NCI-H1105 treated with DMSO at 0.1 percent for 48 hours (cell line): ENCODE measurements around the gene ATG16L2.
A peak's percentile ranks its signal among the peaks of the same experiment; 100 is the strongest.
"Not testable (repeated sequence)": the region's sequence is repeated elsewhere in the genome, so short reads cannot be mapped to it uniquely, and the experiment has no call there.

Source experiments
- DNase-seq: peaks from one replicate; lab custom pipeline; 2025; lab: John Stamatoyannopoulos, UW

The ATG16L2 gene

DNA sequence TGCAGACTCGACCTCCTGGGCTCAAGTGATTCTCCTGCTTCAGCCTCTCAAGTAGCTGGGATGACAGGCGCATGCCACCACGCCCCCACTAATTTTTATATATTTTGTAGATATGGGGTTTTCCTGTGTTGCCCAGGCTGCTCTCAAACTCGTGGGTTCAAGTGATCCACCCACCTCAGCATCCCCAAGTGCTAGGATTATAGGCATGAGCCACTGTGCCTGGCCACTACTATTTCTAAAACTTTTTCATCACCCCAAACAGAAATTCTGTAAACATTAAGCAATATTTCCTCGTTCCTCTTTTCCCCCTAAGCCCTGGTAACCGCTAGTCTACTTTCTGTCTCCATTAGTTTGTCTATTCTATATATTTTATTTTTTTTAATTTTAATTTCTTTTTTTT lies 9.0 kb upstream of the ATG16L2 start:
- no peak for DNase-seq

DNA sequence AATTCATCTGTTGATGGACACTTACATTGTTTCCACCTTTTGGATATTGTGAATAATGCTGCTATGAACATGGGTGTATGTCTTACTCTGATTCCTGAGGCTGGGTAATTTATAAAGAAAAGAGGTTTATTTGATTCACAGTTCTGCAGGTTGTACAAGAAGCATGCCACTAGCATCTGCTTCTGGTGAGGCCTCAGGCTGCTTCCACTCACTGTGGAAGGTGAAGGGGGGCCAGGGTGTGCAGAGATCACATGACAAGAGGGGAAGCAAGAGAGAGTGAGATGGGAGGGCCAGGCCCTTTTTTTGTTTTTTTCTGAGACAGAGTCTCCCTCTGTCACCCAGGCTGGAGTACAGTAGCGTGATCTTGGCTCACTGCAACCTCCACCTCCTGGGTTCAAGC lies 7.8 kb upstream of the ATG16L2 start:
- not testable (repeated sequence) for DNase-seq

DNA sequence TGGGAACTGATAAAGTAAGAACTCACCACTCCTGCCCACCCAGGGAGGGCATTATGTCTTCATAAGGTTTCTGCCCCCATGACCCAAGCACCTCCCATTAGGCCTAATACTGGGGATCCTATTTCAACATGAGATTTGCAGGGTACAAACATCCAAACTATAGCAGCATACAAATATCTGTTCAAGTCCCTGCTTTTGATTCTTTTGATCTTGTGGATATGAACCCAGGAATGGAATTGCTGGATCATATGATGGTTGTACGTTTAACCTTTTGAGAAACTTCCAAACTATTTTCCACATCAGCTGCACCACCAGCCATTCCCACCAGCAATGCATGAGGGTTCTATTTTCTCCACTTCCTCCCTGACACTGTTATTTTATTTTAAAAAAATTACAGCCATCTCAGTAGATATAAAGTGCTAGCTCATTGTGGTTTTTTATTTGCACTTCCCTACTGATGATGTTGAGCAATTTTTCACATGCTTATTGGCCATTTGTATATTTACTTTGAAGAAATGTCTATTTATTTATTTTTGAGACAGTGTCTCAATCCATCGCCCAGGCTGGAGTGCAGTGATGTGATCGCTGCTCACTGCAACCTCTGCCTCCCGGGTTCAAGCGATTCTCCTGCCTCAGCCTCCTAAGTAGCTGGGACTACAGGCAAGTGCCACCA lies 7.1 kb upstream of the ATG16L2 start:
- no peak for DNase-seq

DNA sequence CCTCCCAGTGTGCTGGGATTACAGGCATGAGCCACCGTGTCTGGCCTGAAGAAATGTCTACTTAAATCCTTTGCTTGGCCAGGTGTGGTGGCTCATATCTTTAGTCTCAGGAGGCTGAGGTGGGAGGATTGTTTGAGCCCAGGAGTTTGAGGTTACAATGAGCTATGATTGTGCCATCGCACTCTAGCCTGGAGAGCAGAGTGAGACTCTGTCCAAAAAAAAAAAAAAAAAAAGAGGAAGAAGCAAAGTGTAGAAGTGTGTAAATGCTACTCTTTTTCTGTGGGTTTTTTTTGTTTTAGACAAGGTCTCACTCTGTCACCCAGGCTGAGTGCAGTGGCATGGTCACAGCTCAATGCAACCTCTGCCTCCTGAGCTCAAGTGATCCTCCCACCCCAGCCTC lies 6.4 kb upstream of the ATG16L2 start:
- DNase-seq: no peak

DNA sequence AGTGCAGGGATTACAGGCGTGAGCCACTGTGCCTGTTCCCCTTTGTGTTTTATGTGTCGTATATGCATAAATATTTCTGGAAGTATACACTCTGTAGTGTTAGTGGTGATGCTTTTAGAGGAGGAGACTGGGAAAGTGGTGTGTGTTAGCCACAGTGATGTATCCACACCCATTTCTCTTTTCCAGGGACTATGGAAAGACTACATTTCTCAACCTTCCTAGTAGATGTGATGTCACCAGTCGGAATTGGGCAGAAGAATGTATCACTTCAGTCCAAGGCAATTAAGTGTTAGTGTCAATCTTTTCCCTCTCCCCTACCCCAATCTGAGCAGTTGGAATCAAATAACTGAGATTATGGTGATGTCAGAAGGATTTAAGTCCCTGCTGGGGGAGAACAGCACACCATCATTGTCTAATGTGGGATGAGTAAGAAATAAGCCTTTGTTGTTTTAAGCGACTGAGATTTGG lies 5.8 kb upstream of the ATG16L2 start:
- no peak for DNase-seq

DNA sequence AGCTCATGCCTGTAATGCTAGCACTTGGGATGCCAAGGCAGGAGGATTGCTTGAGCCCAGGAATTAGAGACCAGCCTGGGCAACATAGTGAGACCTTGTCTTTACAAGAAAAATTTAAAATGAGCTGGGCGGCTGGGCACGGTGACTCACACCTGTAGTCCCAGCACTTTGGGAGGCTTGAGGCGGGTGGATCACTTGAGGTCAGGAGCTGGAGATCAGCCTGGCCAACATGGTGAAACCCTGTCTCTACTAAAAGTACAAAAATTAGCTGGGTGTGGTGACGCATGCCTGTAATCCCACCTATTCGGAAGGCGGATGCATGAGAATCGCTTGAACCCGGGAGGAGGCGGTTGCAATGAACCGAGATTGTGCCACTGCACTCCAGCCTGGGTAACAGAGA lies 2.5 kb upstream of the ATG16L2 start:
- not testable (repeated sequence) for DNase-seq

DNA sequence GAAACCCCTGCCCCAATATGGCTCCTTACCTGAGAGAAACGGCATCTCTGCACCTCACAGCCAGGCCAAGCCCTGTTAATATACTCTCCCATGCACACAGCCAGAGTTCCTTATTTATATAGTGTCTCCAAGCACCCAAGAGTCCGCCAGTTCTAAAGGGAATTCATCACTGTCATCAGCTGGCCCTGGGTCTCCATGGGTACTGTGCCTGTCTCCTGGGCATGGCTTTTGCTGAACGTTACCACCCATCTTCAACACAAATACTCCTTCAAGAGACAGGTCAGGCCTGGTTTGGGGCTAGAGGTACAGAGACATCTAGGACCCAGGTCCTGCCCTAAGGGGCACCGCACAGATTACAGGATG lies 1.6 kb upstream of the ATG16L2 start:
- DNase-seq: no peak

DNA sequence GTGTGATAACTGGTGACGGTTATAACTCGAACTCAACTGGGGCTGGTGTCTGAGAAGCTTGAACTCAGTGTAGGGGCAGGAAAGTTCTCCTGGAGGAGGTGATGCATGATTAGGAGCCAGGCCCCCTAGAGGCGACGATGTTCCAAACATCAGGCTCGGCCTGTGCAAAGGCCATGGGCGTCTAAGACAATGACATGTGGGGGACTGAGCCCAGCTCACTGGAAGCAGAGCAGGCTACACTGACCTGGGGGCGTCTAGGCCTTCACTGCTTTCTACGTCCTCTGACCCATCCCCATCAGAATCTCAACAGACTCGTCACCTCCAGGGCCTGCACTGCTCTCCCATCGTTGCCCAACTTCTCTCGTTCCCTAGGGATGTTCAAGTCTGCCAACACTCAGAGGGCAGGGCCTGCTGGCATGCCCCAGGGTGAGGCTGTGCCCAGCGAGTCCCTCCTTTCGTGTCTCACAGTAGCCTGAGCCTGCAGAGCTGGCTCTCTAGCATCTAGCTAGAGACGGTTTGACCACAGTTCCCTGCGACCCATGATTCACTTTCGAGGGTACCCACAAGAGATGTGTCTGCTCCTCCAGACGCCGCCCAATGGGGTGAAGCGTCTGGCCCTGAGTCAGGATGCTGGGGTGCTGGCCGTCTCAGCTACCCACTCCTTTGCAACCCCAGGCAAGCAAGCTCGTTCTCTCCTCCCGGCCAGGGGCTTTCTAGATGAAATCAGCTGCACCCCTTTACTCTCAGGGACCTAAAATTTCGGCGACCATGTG lies 1.1 kb upstream of the ATG16L2 start:
- peak; percentile 9 for DNase-seq

DNA sequence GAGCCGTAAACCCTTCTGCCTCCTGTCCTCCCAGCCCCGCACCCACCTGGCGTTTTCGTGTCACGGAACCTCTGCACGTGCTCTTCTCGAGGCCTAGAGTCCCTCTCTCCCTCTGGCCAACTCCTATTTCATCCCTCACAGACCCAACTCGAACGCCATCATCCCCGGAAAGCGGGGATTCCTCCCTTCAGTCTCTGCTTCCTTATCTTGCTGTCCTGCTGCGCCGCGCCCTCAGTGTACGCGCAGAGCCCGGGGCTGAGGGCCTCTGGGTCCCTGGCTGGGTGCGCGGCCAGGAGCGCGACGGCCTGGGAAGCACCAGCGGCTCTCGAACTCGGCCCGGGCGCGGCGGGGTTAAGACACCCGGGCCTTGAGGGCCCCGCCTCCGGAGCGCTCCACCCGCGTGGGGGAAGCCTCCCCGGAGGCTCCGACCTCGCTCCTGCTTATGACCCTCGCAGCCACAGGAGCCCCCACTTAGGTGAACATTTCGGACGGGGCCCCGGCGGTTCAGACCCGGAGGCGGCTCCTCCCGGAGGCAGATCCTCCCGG lies 398 bp upstream of the ATG16L2 start:
- DNase-seq: peak; percentile 82

DNA sequence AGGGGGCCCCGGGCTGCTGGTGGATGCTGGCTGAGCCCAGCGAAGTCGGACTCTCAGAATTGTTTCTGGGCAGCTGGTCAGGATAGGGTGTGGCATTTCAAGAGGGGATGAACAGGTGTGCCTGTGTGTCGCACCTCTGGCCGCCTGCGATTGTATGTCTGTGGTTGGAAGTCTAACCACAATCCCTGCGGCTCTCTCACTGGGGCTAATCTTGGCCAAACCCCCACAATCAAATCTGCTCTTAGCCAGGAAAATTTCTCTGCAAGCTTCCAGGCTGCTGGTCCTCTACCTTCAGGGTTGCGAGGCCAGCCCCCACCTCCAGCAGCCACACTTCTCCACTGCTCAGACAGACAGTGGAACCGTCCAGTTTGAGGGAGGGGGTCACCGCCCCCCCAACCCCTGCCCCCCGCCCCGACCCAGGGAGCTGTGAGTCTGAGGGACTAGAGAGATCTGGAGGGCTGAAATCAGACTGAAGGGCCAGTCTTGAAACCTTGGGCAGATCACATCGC lies 953 bp downstream of the ATG16L2 start:
- DNase-seq: peak; percentile 52

DNA sequence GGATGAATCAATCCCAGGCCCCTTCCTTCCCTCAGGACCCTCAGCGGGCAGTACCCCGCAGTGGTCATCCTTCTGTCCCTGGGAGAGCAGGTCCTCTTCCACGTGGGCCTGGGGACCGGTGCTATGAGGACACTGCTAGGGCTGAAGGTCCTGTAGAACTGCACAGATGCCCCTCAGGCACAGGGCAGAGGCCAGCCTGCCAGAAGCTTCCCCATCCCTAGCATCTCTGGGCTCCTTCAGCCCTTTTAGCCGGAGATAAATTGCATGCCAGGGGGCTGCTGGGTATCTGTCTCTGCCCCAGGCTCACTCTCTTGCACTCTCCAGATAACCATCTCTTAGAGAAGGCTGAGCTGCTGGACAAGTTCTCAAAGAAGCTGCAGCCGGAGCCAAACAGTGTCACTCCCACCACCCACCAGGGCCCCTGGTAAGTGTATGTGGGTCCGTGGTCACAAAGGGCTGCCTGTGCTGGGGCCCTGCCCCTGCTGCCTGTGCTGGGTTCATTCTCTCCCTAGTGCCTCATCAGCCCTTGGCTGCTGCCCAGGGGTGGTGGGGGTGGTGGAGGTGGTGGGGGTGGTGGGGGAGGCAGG lies 2.3 kb downstream of the ATG16L2 start:
- DNase-seq: no peak

DNA sequence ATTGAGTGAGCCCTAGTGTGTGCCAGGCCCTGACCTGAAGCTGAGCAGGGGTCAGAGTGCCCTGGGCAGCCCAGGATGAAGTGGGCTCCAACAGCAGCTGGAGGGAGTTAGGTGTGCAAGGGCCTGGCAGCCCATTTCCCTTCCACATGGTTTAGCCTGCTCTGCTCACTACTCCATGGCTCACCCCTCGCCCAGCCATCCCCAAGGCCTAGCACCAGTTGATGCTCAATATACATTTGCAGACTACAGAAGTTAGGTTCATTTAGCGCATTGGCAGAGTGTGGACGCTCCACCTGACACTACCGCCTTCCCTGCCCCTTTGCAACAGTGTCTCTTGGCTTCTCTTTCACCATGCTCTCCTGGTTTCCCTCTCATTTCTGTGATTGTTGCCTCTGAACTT lies 3.8 kb downstream of the ATG16L2 start:
- no peak for DNase-seq

DNA sequence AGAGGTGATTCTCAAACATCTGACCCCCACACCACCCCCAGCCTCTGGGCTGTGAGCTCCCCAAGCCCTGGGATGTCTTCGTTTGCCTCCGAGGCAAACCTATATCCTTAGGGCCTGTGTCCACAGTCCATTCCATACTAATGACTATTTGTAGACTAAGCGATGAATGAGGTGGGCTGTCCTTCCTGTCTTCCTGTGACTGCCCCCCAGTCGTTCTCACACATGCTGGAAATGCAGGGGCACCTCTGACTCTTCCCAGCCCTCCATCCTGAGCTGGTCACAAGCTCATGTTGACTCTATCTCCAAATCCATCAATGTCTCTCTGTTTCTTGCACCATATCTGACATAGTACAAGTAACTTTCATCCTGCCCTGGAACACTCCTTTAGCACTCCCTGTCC lies 4.8 kb downstream of the ATG16L2 start:
- no peak for DNase-seq

DNA sequence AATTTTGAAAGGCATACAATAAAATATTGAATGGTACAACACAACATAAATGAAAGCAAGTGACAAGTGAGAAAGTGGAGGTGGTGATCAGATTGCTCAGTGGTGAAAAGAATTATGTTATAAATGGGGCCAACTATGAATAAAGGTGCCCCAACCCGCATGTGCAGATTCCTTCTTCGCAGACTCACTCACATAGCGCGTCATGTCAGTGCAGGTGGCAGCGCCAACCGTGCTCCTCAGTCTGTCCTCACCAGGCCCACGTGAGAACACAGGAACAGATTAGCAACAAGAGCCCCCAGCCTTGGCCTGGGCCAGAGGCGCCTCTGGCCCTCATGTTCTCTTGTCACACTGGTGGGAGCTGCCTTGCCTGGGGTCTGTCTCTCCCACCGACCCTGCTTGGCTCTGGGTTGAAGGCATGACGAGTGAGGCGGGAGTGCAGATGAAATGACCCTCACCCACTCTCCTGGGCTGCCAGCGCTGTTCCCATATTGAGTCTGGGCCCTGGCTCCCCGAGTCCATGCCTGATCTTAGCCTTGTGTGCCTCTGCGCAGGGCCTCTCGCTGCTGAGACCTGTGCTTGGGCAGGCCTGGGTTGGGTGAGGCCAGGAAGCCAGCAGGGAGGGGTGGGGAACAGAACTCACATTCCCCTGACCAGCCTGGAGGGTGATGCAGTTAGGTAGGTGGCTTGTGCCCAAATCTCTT lies 6.4 kb downstream of the ATG16L2 start:
- no peak for DNase-seq

DNA sequence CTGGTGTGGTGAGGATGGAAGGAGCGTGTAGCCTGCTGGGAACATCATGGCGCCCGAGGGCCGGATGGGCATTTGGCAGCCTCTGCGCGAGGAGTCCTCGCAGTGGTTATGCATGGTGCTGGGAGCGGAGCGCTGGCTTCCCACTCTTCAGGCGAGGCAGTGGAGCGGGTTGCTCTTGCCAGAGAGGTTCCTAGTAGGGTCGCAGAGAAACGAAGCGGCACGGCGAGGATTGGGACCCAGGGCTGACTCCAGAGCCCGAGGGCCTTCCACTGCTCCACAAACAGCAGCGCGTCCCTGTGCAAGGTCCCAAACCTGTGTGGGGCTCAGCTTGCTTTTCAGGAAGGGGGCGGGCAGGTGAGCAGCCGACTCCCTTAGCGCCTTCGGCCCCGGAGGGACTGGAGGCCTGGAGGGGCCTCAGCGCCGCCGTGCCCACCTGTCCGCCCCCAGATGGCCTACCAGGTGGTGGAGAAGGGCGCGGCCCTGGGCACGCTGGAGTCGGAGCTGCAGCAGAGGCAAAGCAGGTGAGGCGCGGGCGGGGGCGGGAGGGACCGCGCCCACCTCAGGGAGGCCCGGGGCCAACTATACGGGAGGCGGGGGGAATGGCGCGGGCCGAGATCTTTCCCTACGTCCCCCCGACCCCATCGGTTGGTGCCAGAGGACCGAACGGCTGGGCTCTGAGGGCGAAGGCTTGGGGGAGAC lies 7.2 kb downstream of the ATG16L2 start:
- peak; percentile 53 for DNase-seq

DNA sequence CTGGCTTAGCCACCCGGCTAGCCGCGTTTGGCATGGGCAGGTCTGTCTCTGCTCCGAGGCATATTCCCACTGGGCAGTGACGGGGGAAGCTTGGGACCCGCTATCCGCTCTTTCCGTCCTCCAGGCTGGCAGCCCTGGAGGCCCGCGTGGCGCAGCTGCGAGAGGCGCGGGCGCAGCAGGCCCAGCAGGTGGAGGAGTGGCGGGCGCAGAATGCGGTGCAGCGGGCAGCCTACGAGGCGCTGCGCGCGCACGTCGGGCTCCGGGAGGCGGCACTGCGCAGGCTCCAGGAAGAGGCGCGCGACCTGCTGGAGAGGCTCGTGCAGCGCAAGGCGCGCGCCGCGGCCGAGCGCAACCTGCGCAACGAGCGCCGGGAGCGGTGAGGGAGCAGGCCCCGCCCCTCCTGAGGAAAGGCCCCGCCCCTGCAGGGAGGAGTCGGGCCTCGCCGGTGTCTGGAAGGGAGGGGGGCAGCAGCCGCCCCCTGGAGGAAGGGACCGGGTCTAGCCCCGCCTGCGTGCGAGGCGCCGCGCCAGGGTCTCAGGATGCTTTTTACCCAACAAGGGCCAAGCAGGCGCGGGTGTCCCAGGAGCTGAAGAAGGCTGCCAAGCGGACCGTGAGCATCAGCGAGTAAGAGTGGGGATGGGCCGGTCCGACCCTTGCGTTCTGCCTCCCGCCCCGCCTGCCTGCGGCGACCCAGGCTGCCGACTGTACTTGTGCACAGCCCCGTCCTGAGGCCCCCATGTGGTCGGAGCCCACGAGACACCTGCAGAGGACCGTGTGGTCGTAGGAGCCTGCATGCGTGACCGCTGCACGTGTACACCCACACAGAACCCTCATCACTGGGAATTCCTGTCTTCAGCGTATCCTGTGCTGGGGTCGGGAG lies 7.9 kb downstream of the ATG16L2 start:
- DNase-seq: peak; percentile 91

DNA sequence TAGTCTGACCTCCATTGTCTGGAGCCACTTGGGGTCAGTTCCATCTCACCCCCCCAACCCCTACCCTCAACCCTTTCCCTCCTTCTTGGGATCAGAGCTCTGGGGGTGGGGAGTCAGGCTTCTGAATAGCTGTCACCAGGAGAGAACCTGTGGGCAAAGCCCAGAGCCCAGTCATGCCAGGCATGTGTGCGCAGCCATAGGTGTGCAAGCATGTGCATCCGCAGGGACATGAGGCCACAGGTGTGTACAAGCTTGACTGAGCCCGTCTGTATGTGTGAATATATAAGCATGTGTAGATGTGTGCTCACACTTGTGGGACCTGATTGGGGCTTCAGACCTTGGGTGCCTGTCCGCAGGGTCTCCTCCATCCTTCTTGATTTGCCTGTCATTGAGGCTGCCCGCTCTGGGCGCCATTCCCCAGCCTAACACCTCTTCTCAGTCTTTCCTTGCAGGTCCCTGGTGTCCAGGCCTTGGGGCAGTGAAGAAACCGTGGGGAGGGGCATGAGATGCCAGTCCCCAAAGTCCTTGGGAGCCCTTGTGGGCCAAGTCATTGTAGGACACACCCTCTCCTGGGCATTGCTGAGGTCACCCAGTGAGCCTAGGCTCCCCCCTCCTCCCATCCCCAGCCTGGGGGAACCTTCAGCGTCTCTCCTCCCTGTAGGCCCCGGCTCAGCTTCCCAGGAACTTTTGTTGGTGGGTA lies 9.0 kb downstream of the ATG16L2 start:
- DNase-seq: no peak

DNA sequence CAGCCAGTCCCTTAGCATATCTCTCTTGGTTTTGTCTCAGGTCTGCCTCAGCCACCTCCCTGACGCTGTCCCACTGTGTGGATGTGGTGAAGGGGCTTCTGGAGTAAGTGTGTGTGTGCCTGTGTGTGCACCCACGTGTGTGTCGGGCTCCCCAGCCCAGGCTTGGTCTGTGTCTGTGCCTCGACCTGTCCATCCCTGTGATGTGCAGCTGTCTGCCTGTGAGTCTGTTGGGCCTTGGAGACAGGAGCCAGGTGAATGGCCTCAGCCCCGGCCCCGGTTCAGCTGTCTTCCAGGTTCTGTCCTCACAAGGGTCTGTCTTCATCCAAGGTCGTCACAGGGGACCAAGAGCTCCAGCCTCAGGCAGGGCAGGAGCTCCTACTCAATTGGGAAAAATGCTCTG lies 9.8 kb downstream of the ATG16L2 start:
- no peak for DNase-seq

DNA sequence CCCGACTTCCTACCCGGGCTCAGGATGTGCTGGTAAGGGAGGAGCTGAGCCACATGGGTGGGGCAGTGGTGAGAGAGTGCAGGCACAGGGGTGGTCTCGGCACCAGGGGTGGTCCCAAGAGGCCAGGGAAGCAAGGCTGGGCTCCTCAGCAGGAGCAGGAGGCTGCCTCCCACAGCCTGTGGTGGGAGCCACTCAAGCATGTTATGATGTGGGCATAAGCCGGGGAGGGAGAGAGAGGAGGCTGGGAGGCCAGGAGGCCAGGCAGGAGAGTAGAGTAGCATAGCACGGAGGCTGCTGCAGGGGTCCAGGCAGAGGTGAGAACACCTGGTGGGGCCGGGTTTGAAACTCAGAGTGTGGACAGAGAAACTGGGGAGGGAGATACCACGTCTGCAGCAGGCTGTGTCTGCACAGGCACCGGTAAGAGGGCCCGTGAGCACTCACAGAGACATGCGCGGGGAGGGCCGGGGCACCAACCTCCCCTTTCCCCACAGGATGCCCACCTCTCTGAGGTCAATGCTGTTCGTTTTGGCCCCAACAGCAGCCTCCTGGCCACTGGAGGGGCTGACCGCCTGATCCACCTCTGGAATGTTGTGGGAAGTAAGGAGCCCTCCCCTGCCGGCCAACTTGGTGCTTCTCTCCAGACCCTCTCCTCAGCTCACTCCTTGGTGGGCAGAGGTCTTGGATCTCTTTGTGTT lies 10.7 kb downstream of the ATG16L2 start:
- no peak for DNase-seq
